H9 (cell line): ENCODE results near the gene SH3BP1. TPM values are rescaled to one million over a fixed set of nuclear protein-coding genes. Genes with fewer than 3 reads are reported as not detected.
A peak's percentile ranks its signal among the peaks of the same experiment; 100 is the strongest.

Experiments used
- DNase-seq: peaks from one replicate; pipeline ENCODE4 v3.0.0-alpha.2; 2017
- H2AFZ ChIP-seq: one replicate; pipeline ENCODE4 v1.6.1; 2013; ENCODE audit warnings: mild to moderate bottlenecking, low read length, control low read depth, moderate library complexity
- H2AK5ac ChIP-seq: 2 replicates; pipeline ENCODE4 v1.6.1; 2013; ENCODE audit warnings: low read length, control low read depth, mixed read lengths; ENCODE audit not compliant: insufficient read length
- H2BK120ac ChIP-seq: one replicate; pipeline ENCODE4 v1.6.1; 2013; ENCODE audit warnings: low read depth, mild to moderate bottlenecking, low read length, control low read depth, inconsistent platforms; ENCODE audit not compliant: poor library complexity, severe bottlenecking
- H2BK12ac ChIP-seq: 2 replicates; pipeline ENCODE4 v1.6.1; 2013; ENCODE audit warnings: low read length, control low read depth, mixed read lengths, low read depth; ENCODE audit not compliant: insufficient read length
- H2BK15ac ChIP-seq: 2 replicates; pipeline ENCODE4 v1.6.1; 2013; ENCODE audit warnings: low read depth, low read length, control low read depth
- H2BK20ac ChIP-seq: one replicate; pipeline ENCODE4 v1.6.1; 2013; ENCODE audit warnings: low read depth, mild to moderate bottlenecking, low read length, control low read depth, inconsistent platforms; ENCODE audit not compliant: poor library complexity, severe bottlenecking
- H2BK5ac ChIP-seq: 2 replicates; pipeline ENCODE4 v1.6.1; 2013; ENCODE audit warnings: low read length, control low read depth, mixed read lengths; ENCODE audit not compliant: insufficient read length
- H3K14ac ChIP-seq: 2 replicates; pipeline ENCODE4 v1.6.1; 2013; ENCODE audit warnings: low read length, control low read depth; ENCODE audit not compliant: insufficient read depth
- H3K18ac ChIP-seq: 2 replicates; pipeline ENCODE4 v1.6.1; 2013; ENCODE audit warnings: low read depth, mild to moderate bottlenecking, mixed read lengths, low read length, control low read depth; ENCODE audit not compliant: insufficient read length
- H3K23ac ChIP-seq: 2 replicates; pipeline ENCODE4 v1.6.1; 2013; ENCODE audit warnings: low read length, control low read depth, mixed read lengths, low read depth; ENCODE audit not compliant: insufficient read length
- H3K23me2 ChIP-seq: 2 replicates; pipeline ENCODE4 v1.6.1; 2013; ENCODE audit warnings: low read depth, mild to moderate bottlenecking, mixed read lengths, low read length, control low read depth; ENCODE audit not compliant: insufficient read length, poor library complexity, severe bottlenecking
- H3K27ac ChIP-seq: 2 replicates; pipeline ENCODE4 v1.5.1; 2013; ENCODE audit warnings: low read length, control low read depth, mixed read lengths, low read depth; ENCODE audit not compliant: insufficient read length
- H3K27me3 ChIP-seq: 2 replicates; pipeline ENCODE4 v1.6.1; 2013; ENCODE audit warnings: low read length, control low read depth, inconsistent platforms; ENCODE audit not compliant: insufficient read depth
- H3K4ac ChIP-seq: 2 replicates; pipeline ENCODE4 v1.6.1; 2013; ENCODE audit warnings: low read depth, mild to moderate bottlenecking, control low read depth, inconsistent platforms, low read length, moderate library complexity
- H3K4me1 ChIP-seq: 2 replicates; pipeline ENCODE4 v1.6.1; 2013; ENCODE audit warnings: low read length, control low read depth, inconsistent platforms; ENCODE audit not compliant: insufficient read depth
- H3K4me2 ChIP-seq: 2 replicates; pipeline ENCODE4 v1.6.1; 2013; ENCODE audit warnings: low read length, control low read depth, mixed read lengths; ENCODE audit not compliant: insufficient read length, insufficient read depth
- H3K56ac ChIP-seq: 2 replicates; pipeline ENCODE4 v1.6.1; 2013; ENCODE audit warnings: low read depth, mild to moderate bottlenecking, mixed read lengths, low read length, control low read depth; ENCODE audit not compliant: insufficient read length
- H3K79me1 ChIP-seq: 2 replicates; pipeline ENCODE4 v1.6.1; 2013; ENCODE audit warnings: low read depth, mild to moderate bottlenecking, moderate library complexity, low read length, control low read depth, inconsistent platforms; ENCODE audit not compliant: insufficient read depth, poor library complexity, severe bottlenecking
- H3K79me2 ChIP-seq: 2 replicates; pipeline ENCODE4 v1.6.1; 2013; ENCODE audit warnings: low read length, control low read depth, inconsistent platforms; ENCODE audit not compliant: insufficient read depth
- H3K9ac ChIP-seq: 2 replicates; pipeline ENCODE4 v1.6.1; 2013; ENCODE audit warnings: low read length, control low read depth, mixed read lengths; ENCODE audit not compliant: insufficient read length; ENCODE audit errors: extremely low read depth
- H3K9me3 ChIP-seq: one replicate; pipeline ENCODE4 v1.6.1; 2013; ENCODE audit warnings: low read depth, low read length, inconsistent platforms; ENCODE audit not compliant: control insufficient read depth
- H3T11ph ChIP-seq: one replicate; pipeline ENCODE4 v1.6.1; 2013; ENCODE audit warnings: mild to moderate bottlenecking, low read length, control low read depth, inconsistent platforms
- H4K20me1 ChIP-seq: one replicate; pipeline ENCODE4 v1.6.1; 2013; ENCODE audit not compliant: control insufficient read depth, insufficient read length, insufficient read depth
- H4K5ac ChIP-seq: 2 replicates; pipeline ENCODE4 v1.6.1; 2013; ENCODE audit warnings: low read depth, mild to moderate bottlenecking, mixed read lengths, low read length, control low read depth; ENCODE audit not compliant: insufficient read length
- H4K8ac ChIP-seq: replicated peaks from 2 replicates; pipeline ENCODE4 v1.6.1; 2013; ENCODE audit warnings: low read length, control low read depth, mixed read lengths, low read depth; ENCODE audit not compliant: insufficient read length
- H4K91ac ChIP-seq: 2 replicates; pipeline ENCODE4 v1.6.1; 2013; ENCODE audit warnings: low read depth, mild to moderate bottlenecking, moderate library complexity, mixed read lengths, low read length, control low read depth; ENCODE audit not compliant: insufficient read length
- H3K27ac Mint-ChIP-seq, 3 experiments: 2 replicates in 2 of 3; 3 replicates in 1 of 3; pipeline ENCODE4 v1.8.0; 2020 to 2021; ENCODE audit warnings: mixed read lengths in 3 of 3, mild to moderate bottlenecking in 1 of 3, moderate library complexity in 1 of 3
- H3K27me3 Mint-ChIP-seq: 2 replicates; pipeline ENCODE4 v1.8.0; 2021; ENCODE audit warnings: low read depth, mild to moderate bottlenecking, moderate library complexity, mixed read lengths
- H3K36me3 Mint-ChIP-seq, 3 experiments: 2 replicates in 2 of 3; 3 replicates in 1 of 3; pipeline ENCODE4 v1.8.0; 2020 to 2021; ENCODE audit warnings: low read depth in 3 of 3, mixed read lengths in 3 of 3; ENCODE audit not compliant: insufficient read depth in 1 of 3
- H3K4me1 Mint-ChIP-seq, 2 experiments: 2 replicates each; pipeline ENCODE4 v1.8.0; 2020; ENCODE audit warnings: mixed read lengths in 2 of 2
- H3K4me3 Mint-ChIP-seq, 2 experiments: 2 replicates in 1 of 2; 3 replicates in 1 of 2; pipeline ENCODE4 v1.8.0; 2020 to 2021; ENCODE audit warnings: mild to moderate bottlenecking in 2 of 2, mixed read lengths in 2 of 2, moderate library complexity in 1 of 2
- H3K9me3 Mint-ChIP-seq, 2 experiments: 2 replicates in 1 of 2; 3 replicates in 1 of 2; pipeline ENCODE4 v1.8.0; 2020; ENCODE audit warnings: mild to moderate bottlenecking in 2 of 2, mixed read lengths in 2 of 2, moderate library complexity in 1 of 2
- CTCF ChIP-seq: fragments of 200-600 bp; sonication (generic); conservative IDR thresholded peaks from 3 replicates; pipeline ENCODE4 v1.8.0; 2021; ENCODE audit warnings: antibody characterized with exemption, mild to moderate bottlenecking
- WGBS: extraction: QIAGEN DNeasy Blood & Tissue Kit; methylation state at CpG from one replicate; pipeline ENCODE4 v1.1.7; 2013; ENCODE audit warnings: missing lambda C conversion rate, low lambda C conversion rate, mixed read lengths; ENCODE audit not compliant: insufficient read length; ENCODE audit errors: extremely low coverage; 5-methylcytosine and 5-hydroxymethylcytosine counted together
- total RNA-seq: library from RNA; stranded (reverse); gene quantifications from 2 replicates; pipeline ENCODE4 v1.2.1, GENCODE V29; 2021

The SH3BP1 gene
- total RNA-seq, 1 experiment from 2014 or later, result 33.6 TPM

GRCh38 chr22:37659066-37659896 lies 19.8 kb downstream of the SH3BP1 start:
- Histone ChIP-seq H3K23ac (no peak overlapping the region), H3K27ac (no peak overlapping the region), H3K4ac (no peak overlapping the region), H3K18ac (no peak overlapping the region), H2BK5ac (no peak overlapping the region), H4K8ac (no peak overlapping the region), H3K23me2 (peaks cover 7% of the 10 kb centered on the region), H4K91ac (no peak overlapping the region), H3K9ac (peak overlapping the region; percentile 42), H4K20me1 (no peaks in the 10 kb centered on the region), H3K79me2 (peaks cover 25% of the 10 kb centered on the region; the same call in 1 of the 2 replicates), H3K27me3 (no peaks in the 10 kb centered on the region), H3K4me1 (peaks cover 2% of the 10 kb centered on the region; the same call in 1 of the 2 replicates), H3K56ac (no peak overlapping the region), H3K79me1 (peaks cover 8% of the 10 kb centered on the region), H2BK15ac (no peak overlapping the region), H2AK5ac (no peak overlapping the region), H2BK120ac (no peak overlapping the region), H2BK20ac (no peak overlapping the region), H3T11ph (no peak overlapping the region), H2BK12ac (no peak overlapping the region), H2AFZ (no peak overlapping the region), H3K14ac (peak overlapping the region; percentile 79), H4K5ac (no peak overlapping the region), H3K4me2 (peak overlapping the region; percentile 95), H3K9me3 (no peaks in the 10 kb centered on the region)
- H3K4me3 Mint-ChIP-seq, result peak overlapping the region; percentile 88 to 91
- no peak for DNase-seq
- H3K27ac Mint-ChIP-seq, result no peak overlapping the region; a peak in 1 of 7 replicates
- H3K27me3 Mint-ChIP-seq, result no peaks in the 10 kb centered on the region
- no CpG with 5 or more reads among the region's 68 CpGs for WGBS
- no peak for TF ChIP-seq CTCF
- H3K36me3 Mint-ChIP-seq, result peaks cover 0 to 15% (median 15%) of the 10 kb centered on the region in 3 experiments; a peak in 6 of 7 replicates
- H3K9me3 Mint-ChIP-seq, result no peaks in the 10 kb centered on the region; a peak in 1 of 5 replicates
- peaks cover 22 to 23% of the 10 kb centered on the region in 2 experiments for H3K4me1 Mint-ChIP-seq
